Measurements from ENCODE around the gene EYA2.
"Not testable (repeated sequence)": the region's sequence is repeated elsewhere in the genome, so short reads cannot be mapped to it uniquely, and the experiment has no call there.

EYA2 gene

DNA sequence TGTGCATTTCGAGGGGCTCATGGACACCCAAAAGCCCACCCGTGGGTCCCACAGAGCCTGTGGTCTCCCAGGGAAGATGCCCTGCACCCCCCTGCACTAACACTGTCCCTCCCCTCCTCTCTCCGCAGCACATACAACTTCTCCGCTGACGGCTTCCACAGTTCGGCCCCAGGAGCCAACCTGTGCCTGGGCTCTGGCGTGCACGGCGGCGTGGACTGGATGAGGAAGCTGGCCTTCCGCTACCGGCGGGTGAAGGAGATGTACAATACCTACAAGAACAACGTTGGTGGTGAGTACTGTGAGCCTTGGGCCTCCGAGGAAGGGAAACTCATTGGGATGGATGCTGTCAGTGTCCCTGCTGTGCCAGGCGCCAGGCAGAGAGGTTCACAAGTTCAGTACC is 277.9 kb downstream of the EYA2 start:
- CTCF ChIA-PET, result no interaction called here
- POLR2A ChIA-PET, result no interaction called here
- DNase-seq (ENCODE audit: low read depth, low spot score), result no peak
- no peak overlapping the region for H3K4me3 ChIP-seq (ENCODE audit: low read depth, low read length)
- TF ChIP-seq, protein P1, sequence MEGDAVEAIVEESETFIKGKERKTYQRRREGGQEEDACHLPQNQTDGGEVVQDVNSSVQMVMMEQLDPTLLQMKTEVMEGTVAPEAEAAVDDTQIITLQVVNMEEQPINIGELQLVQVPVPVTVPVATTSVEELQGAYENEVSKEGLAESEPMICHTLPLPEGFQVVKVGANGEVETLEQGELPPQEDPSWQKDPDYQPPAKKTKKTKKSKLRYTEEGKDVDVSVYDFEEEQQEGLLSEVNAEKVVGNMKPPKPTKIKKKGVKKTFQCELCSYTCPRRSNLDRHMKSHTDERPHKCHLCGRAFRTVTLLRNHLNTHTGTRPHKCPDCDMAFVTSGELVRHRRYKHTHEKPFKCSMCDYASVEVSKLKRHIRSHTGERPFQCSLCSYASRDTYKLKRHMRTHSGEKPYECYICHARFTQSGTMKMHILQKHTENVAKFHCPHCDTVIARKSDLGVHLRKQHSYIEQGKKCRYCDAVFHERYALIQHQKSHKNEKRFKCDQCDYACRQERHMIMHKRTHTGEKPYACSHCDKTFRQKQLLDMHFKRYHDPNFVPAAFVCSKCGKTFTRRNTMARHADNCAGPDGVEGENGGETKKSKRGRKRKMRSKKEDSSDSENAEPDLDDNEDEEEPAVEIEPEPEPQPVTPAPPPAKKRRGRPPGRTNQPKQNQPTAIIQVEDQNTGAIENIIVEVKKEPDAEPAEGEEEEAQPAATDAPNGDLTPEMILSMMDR (IDR thresholded peaks at IDR 0.05; ENCODE audit: insufficient read depth, low read length, missing control alignments), result no peak

DNA sequence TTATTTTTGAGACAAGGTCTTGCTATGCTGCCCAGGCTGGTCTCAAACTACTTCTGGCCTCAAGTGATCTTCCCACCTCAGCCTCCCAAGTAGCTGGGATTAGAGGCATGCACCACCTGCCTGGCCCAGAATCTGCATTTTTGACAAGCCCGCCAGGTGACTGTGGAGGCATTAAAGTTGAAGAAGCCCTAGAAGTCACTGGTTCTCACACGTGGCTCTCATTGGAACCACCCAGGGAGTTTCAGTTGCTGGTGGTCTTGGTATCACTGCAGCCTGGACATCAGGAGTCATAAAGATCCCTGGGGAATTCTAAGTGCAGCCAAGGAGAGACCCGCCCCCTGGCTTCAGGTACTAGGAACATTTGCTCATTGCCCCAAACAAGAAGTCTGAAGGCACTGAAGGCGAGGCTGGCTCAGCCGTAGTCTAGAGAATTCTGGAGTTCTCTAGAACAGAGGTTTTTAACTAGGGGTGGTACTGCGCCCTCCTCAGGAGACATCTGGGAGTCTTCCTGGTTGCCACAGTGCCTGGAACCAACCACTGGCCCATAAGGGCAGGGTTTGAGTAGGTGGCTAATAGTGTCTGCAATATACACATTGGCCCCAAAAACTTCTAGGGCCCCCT is 279.1 kb downstream of the EYA2 start:
- ChIA-PET POLR2A (no interaction called here), CTCF (interaction anchor here (0.6 to 1.4 kb wide), 2 partner anchors 13 to 23 kb away, joined by 3 read pairs; no protein-coding TSS in a partner anchor)
- DNase-seq (ENCODE audit: low read depth, low spot score), result no peak
- H3K4me3 ChIP-seq (ENCODE audit: low read depth, low read length), result no peak overlapping the region
- TF ChIP-seq, protein P1 (IDR thresholded peaks at IDR 0.05; ENCODE audit: insufficient read depth, low read length, missing control alignments), result no peak

DNA sequence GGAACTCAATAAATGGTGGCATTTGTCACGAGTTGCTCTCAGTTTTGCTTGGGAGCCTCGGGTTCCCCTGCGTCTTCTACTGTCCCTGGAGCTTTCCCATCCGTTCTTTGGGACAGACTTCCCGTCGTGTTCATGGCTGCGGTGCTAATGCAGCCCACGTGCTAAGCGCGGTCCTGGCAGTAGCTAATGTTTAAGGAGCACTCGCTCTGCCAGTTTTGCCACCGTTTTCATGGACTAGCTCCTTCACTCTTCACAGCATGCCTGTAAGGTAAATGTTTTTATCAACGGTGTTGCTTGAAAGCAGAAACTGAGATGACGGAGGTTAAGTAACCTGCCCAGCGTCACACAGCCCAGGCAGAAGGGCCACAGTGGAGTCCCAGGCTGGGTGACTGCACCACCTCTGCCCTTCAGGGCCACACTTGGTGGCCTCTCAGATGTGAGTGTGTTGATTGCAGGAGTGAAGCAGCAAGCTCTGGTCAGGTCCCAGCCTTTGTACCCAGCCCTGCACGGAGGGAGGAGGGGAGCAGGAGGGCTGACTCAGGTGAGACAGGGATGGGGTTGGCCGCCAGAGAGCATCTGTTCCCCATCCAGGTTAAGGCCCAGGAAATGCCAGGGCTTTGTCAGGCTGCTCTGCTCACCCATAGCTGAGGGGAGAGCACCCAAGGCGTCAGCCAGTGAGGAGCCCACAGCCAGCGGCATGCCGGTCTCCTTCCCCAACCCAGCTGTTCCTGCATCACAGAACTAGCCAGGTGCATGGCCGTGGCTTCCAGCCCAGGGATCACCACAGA is 280.0 kb downstream of the EYA2 start:
- TF ChIP-seq, protein P1 (IDR thresholded peaks at IDR 0.05; ENCODE audit: insufficient read depth, low read length, missing control alignments), result no peak
- no peak overlapping the region for H3K4me3 ChIP-seq (ENCODE audit: low read depth, low read length)
- ChIA-PET POLR2A (no interaction called here), CTCF (interaction anchor here (0.6 to 1.4 kb wide), 5 partner anchors 8 to 434 kb away, joined by 3 read pairs; no protein-coding TSS in a partner anchor)
- no peak for DNase-seq (ENCODE audit: low read depth, low spot score)

DNA sequence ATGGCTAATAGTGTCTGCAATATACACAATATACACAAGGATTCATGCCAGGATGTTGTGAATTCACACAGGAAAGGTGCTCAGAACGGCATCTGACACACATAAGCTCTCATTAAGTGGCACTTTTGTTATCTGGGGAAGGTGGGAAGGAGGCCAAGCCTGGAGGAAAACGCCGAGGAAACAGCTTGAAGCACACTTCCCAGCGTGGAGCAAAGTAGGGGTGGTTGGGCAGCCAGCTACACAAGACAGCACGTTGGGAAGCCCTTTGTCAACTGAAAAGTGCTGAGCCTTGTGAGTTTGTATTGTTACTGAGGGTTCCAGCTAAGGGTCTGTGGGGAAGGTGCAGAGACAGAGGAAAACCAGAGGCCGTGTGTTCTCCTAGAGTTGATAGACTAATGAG is 280.9 kb downstream of the EYA2 start:
- ChIA-PET CTCF (interaction anchor here (0.6 to 1.4 kb wide), 4 partner anchors 9 to 422 kb away, joined by 3 read pairs; no protein-coding TSS in a partner anchor), POLR2A (no interaction called here)
- no peak overlapping the region for H3K4me3 ChIP-seq (ENCODE audit: low read depth, low read length)
- no peak for DNase-seq (ENCODE audit: low read depth, low spot score)
- TF ChIP-seq, protein P1 (IDR thresholded peaks at IDR 0.05; ENCODE audit: insufficient read depth, low read length, missing control alignments), result no peak

DNA sequence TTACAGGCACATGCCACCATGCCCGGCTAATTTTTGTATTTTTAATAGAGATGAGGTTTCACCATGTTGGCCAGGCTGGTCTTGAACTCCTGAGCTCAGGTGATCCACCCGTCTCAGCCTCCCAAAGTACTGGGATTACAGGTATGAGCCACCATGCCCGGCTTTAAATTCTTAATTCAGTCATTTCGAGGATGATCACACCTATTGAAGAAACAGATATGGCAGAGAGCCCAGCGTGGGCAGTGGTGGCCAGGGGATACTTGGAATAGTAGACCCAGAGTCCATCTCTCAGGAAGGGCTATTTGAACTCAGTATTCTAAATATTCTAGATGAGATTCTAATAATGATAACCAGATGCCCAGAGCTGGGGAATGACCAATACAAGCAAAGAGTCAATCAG is 281.6 kb downstream of the EYA2 start:
- DNase-seq (ENCODE audit: low read depth, low spot score); POLR2A ChIA-PET; H3K4me3 ChIP-seq (ENCODE audit: low read depth, low read length); CTCF ChIA-PET: not testable (repeated sequence)

- no peak for DNase-seq (ENCODE audit: low read depth, low spot score)
- no peak overlapping the region for H3K4me3 ChIP-seq (ENCODE audit: low read depth, low read length)
- ChIA-PET CTCF (no interaction called here), POLR2A (no interaction called here)
- TF ChIP-seq, protein P1 (IDR thresholded peaks at IDR 0.05; ENCODE audit: insufficient read depth, low read length, missing control alignments), result no peak
Measured at GRCh38 chr20:47178277-47178676, 283.6 kb downstream of the EYA2 start.

All from AG04449 (cell line).